Sciatic nerve (tissue), 2 donors: ENCODE results near the gene PNMA8A. TPM values are rescaled to one million over a fixed set of nuclear protein-coding genes. Genes with fewer than 3 reads are reported as not detected.
"Not testable (repeated sequence)": the region's sequence is repeated elsewhere in the genome, so short reads cannot be mapped to it uniquely, and the experiment has no call there.

Experiments
- ATAC-seq: fragments of 200-7000 bp; cut with Tn5 transposase; one replicate; pipeline ENCODE4 v1.9.1; 2020; ENCODE audit warnings: mild to moderate bottlenecking, moderate library complexity
- DNase-seq: peaks from one replicate; pipeline ENCODE4 v3.0.0-alpha.2; 2020; ENCODE audit warnings: low spot score
- intact Hi-C: fragments of 100-400 bp; cut with DNase I; formaldehyde crosslinking; loops from one replicate; pipeline ENCODE4 v1.14.2; 2022
- total RNA-seq: library from RNA; stranded (reverse); fragmentation: NEBNext Ultra II Directional; extraction: Animal tissue kit (Norgen Biotek cat#: 25700); gene quantifications from one replicate; pipeline ENCODE4 v1.2.1, GENCODE V29; 2021
- donor health status: DM: no; HTN: no; CAD: no.
- donor health status: DM: no; HTN: no; CAD: no.

Gene PNMA8A
- 9.3 TPM for total RNA-seq

GRCh38 chr19:46471116-46471733 lies at the start of gene PNMA8A:
PNMA8A (minus strand) TSS chr19:46471563; CDS start chr19:46471035, 528 bp downstream.
- ATAC-seq (peak; percentile 82), DNase-seq (peak; percentile 82)
- intact Hi-C loops: no loop called here

- ATAC-seq (no peak), DNase-seq (no peak)
- intact Hi-C loops: no loop called here
These were observed 49.3 kb upstream of the PNMA8A start for GRCh38 chr19:46520616-46521015.

- no peak for DNase-seq
- intact Hi-C loops: loop anchor here (5.0 kb wide), 1 partner anchor 1505 kb away; no protein-coding TSS in a partner anchor
- ATAC-seq: no peak
These were observed 46.1 kb upstream of the PNMA8A start for GRCh38 chr19:46517471-46517870.

GRCh38 chr19:46515879-46516350 lies 44.6 kb upstream of the PNMA8A start:
- no peak for DNase-seq
- intact Hi-C loops: loop anchor here (5.0 kb wide), 1 partner anchor 1506 kb away; no protein-coding TSS in a partner anchor
- ATAC-seq: no peak

GRCh38 chr19:46515290-46515609 lies 43.9 kb upstream of the PNMA8A start:
- ATAC-seq: no peak
- DNase-seq: no peak
- intact Hi-C loops: loop anchor here (5.0 kb wide), 1 partner anchor 1507 kb away; no protein-coding TSS in a partner anchor

GRCh38 chr19:46514589-46515289 lies 43.4 kb upstream of the PNMA8A start:
- DNase-seq (no peak), ATAC-seq (no peak)
- intact Hi-C loops: loop anchor here (5.0 kb wide), 1 partner anchor 1508 kb away; no protein-coding TSS in a partner anchor

- peak; percentile 96 for ATAC-seq
- intact Hi-C loops: no loop called here
- DNase-seq: peak; percentile 93
These were observed 42.3 kb upstream of the PNMA8A start for GRCh38 chr19:46513461-46514236.

- DNase-seq (no peak), ATAC-seq (no peak)
- intact Hi-C loops: no loop called here
These were observed 39.9 kb upstream of the PNMA8A start for GRCh38 chr19:46511237-46511636.

GRCh38 chr19:46508206-46508605 lies 36.8 kb upstream of the PNMA8A start:
- intact Hi-C loops: no loop called here
- DNase-seq (no peak), ATAC-seq (no peak)

- DNase-seq (no peak), ATAC-seq (no peak)
- intact Hi-C loops: no loop called here
These were observed 32.6 kb upstream of the PNMA8A start for GRCh38 chr19:46503848-46504453.

- intact Hi-C loops: no loop called here
- ATAC-seq (no peak), DNase-seq (no peak)
These were observed 31.5 kb upstream of the PNMA8A start for GRCh38 chr19:46502891-46503290.

GRCh38 chr19:46499692-46500091 lies 28.3 kb upstream of the PNMA8A start:
- DNase-seq (no peak), ATAC-seq (no peak)
- intact Hi-C loops: no loop called here

- intact Hi-C loops: no loop called here
- ATAC-seq: no peak
- DNase-seq: no peak
These were observed 26.4 kb upstream of the PNMA8A start for GRCh38 chr19:46497773-46498172.

- ATAC-seq, DNase-seq, intact Hi-C loops: not testable (repeated sequence)
These were observed 25.5 kb upstream of the PNMA8A start for GRCh38 chr19:46496886-46497285.

GRCh38 chr19:46496304-46496703 lies 24.9 kb upstream of the PNMA8A start:
- intact Hi-C loops: no loop called here
- DNase-seq (no peak), ATAC-seq (no peak)

- intact Hi-C loops: no loop called here
- peak; percentile 68 for ATAC-seq
- DNase-seq: peak; percentile 80
These were observed 24.4 kb upstream of the PNMA8A start, which contains the start of gene PNMA8B for GRCh38 chr19:46495786-46496099. PNMA8B (minus strand) TSS chr19:46495867; CDS start chr19:46495465, 402 bp downstream.

GRCh38 chr19:46494941-46495785 lies 23.8 kb upstream of the PNMA8A start:
- ATAC-seq (no peak), DNase-seq (no peak)
- intact Hi-C loops: loop anchor here (5.0 kb wide), 1 partner anchor 93 kb away; no protein-coding TSS in a partner anchor

- no peak for DNase-seq
- ATAC-seq: no peak
- intact Hi-C loops: loop anchor here (5.0 kb wide), 1 partner anchor 92 kb away; no protein-coding TSS in a partner anchor
These were observed 23.0 kb upstream of the PNMA8A start for GRCh38 chr19:46494146-46494940.
